Calu3 (cell line): ENCODE data around the gene TMC8. TPM values are rescaled to one million over a fixed set of nuclear protein-coding genes. Genes with fewer than 3 reads are reported as not detected.

Experiments used
- BruUV-seq: library from RNA; stranded (reverse); fragments of 400-500 nt; replicated peaks from 2 replicates; lab custom pipeline; 2021; lab: Mats Ljungman, UMichigan
- CTCF ChIA-PET: fragments of 300-600 bp; sonication (Branson Sonifier 250); formaldehyde crosslinking; loops from one replicate; lab custom pipeline; 2022; ENCODE audit warnings: antibody characterized with exemption; lab: Charles Lee
- DNase-seq: peaks from one replicate; pipeline ENCODE4 v3.0.0; 2022
- H3K27ac Mint-ChIP-seq: one replicate; pipeline ENCODE4 v1.8.0; 2022; ENCODE audit warnings: mixed read lengths; ENCODE audit not compliant: unreplicated experiment
- H3K27me3 Mint-ChIP-seq: one replicate; pipeline ENCODE4 v1.8.0; 2022; ENCODE audit warnings: mixed read lengths; ENCODE audit not compliant: unreplicated experiment
- H3K36me3 Mint-ChIP-seq: one replicate; pipeline ENCODE4 v1.8.0; 2022; ENCODE audit warnings: mild to moderate bottlenecking, moderate library complexity, mixed read lengths; ENCODE audit not compliant: insufficient read depth, unreplicated experiment
- H3K4me1 Mint-ChIP-seq: one replicate; pipeline ENCODE4 v1.8.0; 2022; ENCODE audit warnings: mild to moderate bottlenecking, low read depth, mixed read lengths; ENCODE audit not compliant: unreplicated experiment
- H3K4me3 Mint-ChIP-seq: one replicate; pipeline ENCODE4 v1.8.0; 2022; ENCODE audit warnings: mild to moderate bottlenecking, low read depth, moderate library complexity, mixed read lengths; ENCODE audit not compliant: unreplicated experiment
- H3K9me3 Mint-ChIP-seq: one replicate; pipeline ENCODE4 v1.8.0; 2022; ENCODE audit warnings: low read depth, mixed read lengths; ENCODE audit not compliant: unreplicated experiment
- CTCF ChIP-seq: fragments of 200-600 bp; IDR thresholded peaks from one replicate; pipeline ENCODE4 v1.8.0; 2022; ENCODE audit warnings: antibody characterized with exemption; ENCODE audit not compliant: unreplicated experiment
- intact Hi-C: fragments of 100-400 bp; cut with micrococcal nuclease; formaldehyde crosslinking; loops from one replicate; pipeline ENCODE4 v1.10.0; 2022; ENCODE audit not compliant: unreplicated experiment
- total RNA-seq: library from RNA; stranded (reverse); gene quantifications from 2 replicates; pipeline ENCODE4 v1.2.3, GENCODE V29; 2022

The TMC8 gene
- total RNA-seq, 1 experiment from 2014 or later, result 1.1 TPM

GRCh38 chr17:78120971-78121800 is 9.4 kb upstream of the TMC8 start:
- DNase-seq, result no peak
- Mint-ChIP-seq H3K36me3 (peaks cover 37% of the 10 kb centered on the region), H3K4me3 (no peak overlapping the region), H3K4me1 (no peaks in the 10 kb centered on the region), H3K27ac (no peak overlapping the region), H3K27me3 (no peaks in the 10 kb centered on the region), H3K9me3 (no peaks in the 10 kb centered on the region)
- intact Hi-C loops, result no loop called here
- CTCF ChIA-PET, result interaction anchor here (1.2 kb wide), 1 partner anchor 8 kb away, joined by 5 read pairs; the partner anchor contains the start of gene TMC6
- no TSS peak for BruUV-seq
- no peak for TF ChIP-seq CTCF

GRCh38 chr17:78121801-78122215 is 8.8 kb upstream of the TMC8 start:
- H3K27me3 Mint-ChIP-seq, result no peaks in the 10 kb centered on the region
- H3K4me1 Mint-ChIP-seq, result no peaks in the 10 kb centered on the region
- H3K27ac Mint-ChIP-seq, result no peak overlapping the region
- H3K9me3 Mint-ChIP-seq, result no peaks in the 10 kb centered on the region
- no peak overlapping the region for H3K4me3 Mint-ChIP-seq
- H3K36me3 Mint-ChIP-seq, result peaks cover 41% of the 10 kb centered on the region
- no peak for DNase-seq
- no peak for TF ChIP-seq CTCF
- CTCF ChIA-PET, result no interaction called here
- no TSS peak for BruUV-seq
- intact Hi-C loops, result no loop called here

- CTCF ChIA-PET, result no interaction called here
- Mint-ChIP-seq H3K4me3 (no peak overlapping the region), H3K27me3 (no peaks in the 10 kb centered on the region), H3K4me1 (no peaks in the 10 kb centered on the region), H3K9me3 (no peaks in the 10 kb centered on the region), H3K36me3 (peaks cover 47% of the 10 kb centered on the region), H3K27ac (no peak overlapping the region)
- no TSS peak for BruUV-seq
- no peak for TF ChIP-seq CTCF
- no peak for DNase-seq
- intact Hi-C loops, result no loop called here
These were observed 8.2 kb upstream of the TMC8 start for GRCh38 chr17:78122216-78122930.

GRCh38 chr17:78122931-78123249 is 7.7 kb upstream of the TMC8 start:
- no peak for TF ChIP-seq CTCF
- no peak overlapping the region for H3K4me3 Mint-ChIP-seq
- no peak for DNase-seq
- intact Hi-C loops, result no loop called here
- no peaks in the 10 kb centered on the region for H3K9me3 Mint-ChIP-seq
- H3K36me3 Mint-ChIP-seq, result peaks cover 51% of the 10 kb centered on the region
- BruUV-seq, result no TSS peak
- H3K27me3 Mint-ChIP-seq, result no peaks in the 10 kb centered on the region
- no peak overlapping the region for H3K27ac Mint-ChIP-seq
- CTCF ChIA-PET, result no interaction called here
- H3K4me1 Mint-ChIP-seq, result no peaks in the 10 kb centered on the region
